Fibroblast of the aortic adventitia (primary cell): ENCODE data around the gene NFYC. TPM values are rescaled to one million over a fixed set of nuclear protein-coding genes. Genes with fewer than 3 reads are reported as not detected.

Source experiments
- DNase-seq: peaks from one replicate; pipeline ENCODE4 v3.0.0-alpha.2; 2010; ENCODE audit warnings: low read depth
- H3K4me3 ChIP-seq: 2 replicates; pipeline ENCODE4 v1.5.1; 2011; ENCODE audit warnings: low read depth, mild to moderate bottlenecking, control low read depth, low read length, moderate library complexity
- total RNA-seq: library from RNA; depleted of rRNA; stranded (reverse); fragments of >200 nt; gene quantifications from 2 replicates; pipeline ENCODE4 v1.2.3, GENCODE V29; 2012; ENCODE audit warnings: low replicate concordance
- TF ChIP-seq, protein P1 (sequence below): IDR thresholded peaks from 2 replicates; pipeline ENCODE4 v1.5.1; 2011; ENCODE audit warnings: mild to moderate bottlenecking, low read length, control low read depth, inconsistent platforms; ENCODE audit not compliant: insufficient read depth

NFYC gene
- total RNA-seq = 13.2 and 23.1 TPM in 2 replicates

DNA sequence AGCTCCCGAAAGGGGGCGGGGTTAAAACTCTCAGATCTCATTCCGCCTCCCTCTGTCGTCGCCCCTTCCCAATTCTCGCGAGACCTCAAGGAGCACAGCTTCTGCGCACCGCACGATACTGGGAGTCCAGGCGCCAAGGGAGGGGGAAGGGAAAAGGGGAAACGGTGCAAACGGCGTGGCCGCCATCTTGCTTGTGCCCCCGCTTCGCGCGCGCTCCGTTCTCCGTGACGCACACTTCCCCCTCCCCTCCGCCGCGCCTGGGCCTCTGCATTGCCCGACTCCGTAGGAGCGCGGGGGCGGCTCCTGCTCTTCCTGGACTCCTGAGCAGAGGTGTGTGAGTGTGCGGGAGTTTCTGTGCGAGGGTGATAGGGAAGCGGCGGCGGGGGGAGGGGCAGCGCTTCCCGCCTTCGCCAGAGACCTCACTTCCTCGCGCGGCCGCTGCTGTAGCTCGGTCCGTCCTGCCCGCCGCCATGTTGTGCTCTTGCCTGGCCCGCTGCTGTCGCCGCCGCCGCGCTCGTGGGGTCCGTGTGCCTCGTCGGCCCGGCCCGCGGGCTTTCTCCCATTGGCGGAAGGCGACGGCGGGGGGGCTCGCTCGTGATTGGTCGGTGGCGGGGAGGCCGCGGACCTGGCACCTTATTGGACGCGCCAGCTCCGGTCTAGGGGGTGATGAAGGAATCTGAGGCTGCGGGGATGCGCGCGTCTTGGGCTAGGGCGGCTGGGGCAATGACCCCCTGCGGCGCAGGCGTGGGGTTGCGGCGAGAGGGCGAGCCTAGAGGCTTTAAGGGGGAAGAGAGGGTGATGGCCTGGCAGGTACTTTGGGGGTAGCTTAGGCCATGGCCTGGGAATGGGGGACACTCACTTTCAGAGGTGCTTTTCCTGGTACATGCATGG, at the start of gene NFYC:
Gene NFYC, plus strand, starts transcription at position 167 of the 891 bp plus-strand sequence. CDS start 47,140 bp downstream, outside the sequence.
- H3K4me3 ChIP-seq = peak within 1 kb of the TSS; percentile 92
- TF ChIP-seq, protein P1, sequence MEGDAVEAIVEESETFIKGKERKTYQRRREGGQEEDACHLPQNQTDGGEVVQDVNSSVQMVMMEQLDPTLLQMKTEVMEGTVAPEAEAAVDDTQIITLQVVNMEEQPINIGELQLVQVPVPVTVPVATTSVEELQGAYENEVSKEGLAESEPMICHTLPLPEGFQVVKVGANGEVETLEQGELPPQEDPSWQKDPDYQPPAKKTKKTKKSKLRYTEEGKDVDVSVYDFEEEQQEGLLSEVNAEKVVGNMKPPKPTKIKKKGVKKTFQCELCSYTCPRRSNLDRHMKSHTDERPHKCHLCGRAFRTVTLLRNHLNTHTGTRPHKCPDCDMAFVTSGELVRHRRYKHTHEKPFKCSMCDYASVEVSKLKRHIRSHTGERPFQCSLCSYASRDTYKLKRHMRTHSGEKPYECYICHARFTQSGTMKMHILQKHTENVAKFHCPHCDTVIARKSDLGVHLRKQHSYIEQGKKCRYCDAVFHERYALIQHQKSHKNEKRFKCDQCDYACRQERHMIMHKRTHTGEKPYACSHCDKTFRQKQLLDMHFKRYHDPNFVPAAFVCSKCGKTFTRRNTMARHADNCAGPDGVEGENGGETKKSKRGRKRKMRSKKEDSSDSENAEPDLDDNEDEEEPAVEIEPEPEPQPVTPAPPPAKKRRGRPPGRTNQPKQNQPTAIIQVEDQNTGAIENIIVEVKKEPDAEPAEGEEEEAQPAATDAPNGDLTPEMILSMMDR = no peak
- DNase-seq = peak; percentile 98

DNA sequence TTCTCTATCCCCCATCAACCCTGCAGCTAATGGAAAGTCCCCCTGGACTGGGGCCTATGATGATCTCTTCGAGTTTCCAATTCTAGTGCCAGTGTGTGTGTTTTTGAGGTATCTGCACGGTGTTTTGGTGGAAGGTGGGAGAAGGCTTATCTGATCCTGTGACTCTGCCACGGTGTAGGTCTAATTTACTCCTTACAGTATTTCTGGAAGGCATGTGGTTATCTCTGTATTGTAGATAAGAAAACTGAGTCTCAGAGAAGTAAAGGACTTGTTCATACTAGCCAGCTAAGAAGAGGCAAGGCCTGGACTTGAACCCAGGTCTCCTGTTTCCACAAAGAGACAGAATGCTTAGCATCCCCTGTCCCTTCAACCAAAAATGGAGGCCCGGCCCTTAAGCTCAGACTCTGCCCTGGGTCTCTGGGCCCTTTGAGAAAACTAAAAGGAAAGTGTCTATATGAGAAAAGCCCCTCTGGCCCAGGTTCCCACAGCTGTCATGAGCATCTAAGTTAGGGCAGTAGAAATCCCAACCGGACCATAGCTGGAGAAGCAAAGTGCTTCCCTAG, 46.3 kb upstream of the NFYC start:
- DNase-seq = no peak
- TF ChIP-seq, protein P1 = no peak
- no peak overlapping the region for H3K4me3 ChIP-seq

DNA sequence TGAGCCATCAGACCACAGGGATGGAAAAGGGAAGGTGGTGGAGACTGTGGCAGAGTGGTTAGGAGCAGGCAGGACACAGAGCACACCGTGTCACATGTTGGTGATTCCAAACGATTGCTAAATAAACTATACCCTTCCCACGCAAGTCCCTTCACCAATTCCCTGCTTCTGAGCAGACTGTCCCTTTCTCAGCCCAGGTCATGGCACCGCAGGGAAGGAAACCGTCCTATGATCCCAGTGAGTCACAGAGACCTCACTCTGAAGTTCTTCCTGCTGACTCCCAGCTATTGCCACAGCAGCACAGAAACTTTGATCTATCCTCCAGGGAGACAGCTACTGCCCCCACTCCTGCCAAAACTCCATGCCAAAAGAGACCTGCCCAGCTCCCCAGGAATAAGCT, 45.2 kb upstream of the NFYC start:
- TF ChIP-seq, protein P1 = no peak
- DNase-seq = peak; percentile 20
- no peak overlapping the region for H3K4me3 ChIP-seq

GRCh38 chr1:40648200-40648599, 43.3 kb upstream of the NFYC start:
- DNase-seq = no peak
- TF ChIP-seq, protein P1 = no peak
- H3K4me3 ChIP-seq = no peak overlapping the region

DNA sequence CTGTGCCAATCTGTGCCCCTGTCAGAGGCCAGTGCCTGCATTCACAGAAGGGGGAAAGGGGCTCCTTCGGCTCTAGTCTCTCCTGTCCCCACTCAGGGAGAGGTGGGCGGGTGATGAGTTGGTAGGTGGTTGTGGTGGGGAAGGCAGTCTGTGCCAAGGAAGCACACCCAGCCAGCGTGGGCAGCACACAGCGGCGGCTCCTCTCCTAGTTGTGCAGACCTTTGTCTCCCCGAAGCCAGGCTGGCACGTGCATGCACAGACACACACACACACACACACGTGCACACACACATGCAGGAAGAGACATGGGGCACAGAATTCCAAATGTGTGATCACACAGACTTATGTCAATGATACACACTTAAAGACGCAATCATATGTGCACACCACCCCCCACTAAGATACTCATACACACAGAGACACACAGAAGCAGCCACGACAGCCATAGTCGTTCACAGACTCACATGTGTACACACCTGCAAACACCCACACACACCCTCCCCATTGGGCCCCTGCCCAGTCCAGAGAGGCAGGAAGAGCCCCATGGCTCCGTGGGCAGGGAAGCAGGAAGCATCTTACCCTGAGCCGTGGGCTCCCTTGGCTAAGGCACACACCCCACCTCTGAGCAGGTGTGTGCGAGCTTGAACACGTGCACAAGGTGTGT, 42.4 kb upstream of the NFYC start:
- TF ChIP-seq, protein P1 = no peak
- no peak overlapping the region for H3K4me3 ChIP-seq
- no peak for DNase-seq

GRCh38 chr1:40649592-40649930, 41.9 kb upstream of the NFYC start:
- no peak overlapping the region for H3K4me3 ChIP-seq
- TF ChIP-seq, protein P1 = no peak
- no peak for DNase-seq
